T-cell (primary cell): ENCODE data around the gene TAF4. TPM values are rescaled to one million over a fixed set of nuclear protein-coding genes. Genes with fewer than 3 reads are reported as not detected.
"Not testable (repeated sequence)": the region's sequence is repeated elsewhere in the genome, so short reads cannot be mapped to it uniquely, and the experiment has no call there.

ENCODE experiments used
- ATAC-seq, 4 experiments: fragments of 200-7000 bp in 3 of 4; fragments of 150-1000 bp in 1 of 4; cut with Tn5 transposase; replicated peaks in 1 of 4; 1 replicate in 3 of 4; 2 replicates in 1 of 4; pipeline ENCODE4 v1.10.0; 2021; ENCODE audit warnings: moderate library complexity in 3 of 4, mild to moderate bottlenecking in 2 of 4, moderate number of reproducible peaks in 1 of 4
- CTCF ChIA-PET, 2 donors: fragments of 300-600 bp; sonication (Branson Sonifier 250); formaldehyde crosslinking; loops; one replicate each; lab custom pipeline; 2022; ENCODE audit warnings: antibody characterized with exemption in 2 of 2; lab: Charles Lee
- POLR2A ChIA-PET, 2 donors: fragments of 300-600 bp; sonication (Branson Sonifier 250); formaldehyde crosslinking; loops; one replicate each; lab custom pipeline; 2022; ENCODE audit warnings: antibody characterized with exemption in 2 of 2; lab: Charles Lee
- DNase-seq, 35 experiments: peaks; one replicate each; pipeline versions ENCODE4 v3.0.0 to v3.0.0-alpha.2; 2013 to 2023
- H3K27ac ChIP-seq: one replicate; pipeline ENCODE4 v1.5.1; 2013; ENCODE audit warnings: low read length
- H3K27me3 ChIP-seq, 2 experiments: replicated peaks in 1 of 2; 1 replicate in 1 of 2; 2 replicates in 1 of 2; pipeline versions ENCODE4 v1.6.1 to v1.7.0; 2013; ENCODE audit warnings: low read length in 1 of 2, mixed read lengths in 1 of 2; ENCODE audit not compliant: control insufficient read depth in 2 of 2, insufficient read depth in 2 of 2; ENCODE audit errors: extremely low read depth in 1 of 2
- H3K36me3 ChIP-seq, 2 donors: 1 replicate in 1 of 2; 2 replicates in 1 of 2; pipeline versions ENCODE4 v1.6.1 to v1.7.0; 2013; ENCODE audit warnings: low read length in 1 of 2; ENCODE audit not compliant: control insufficient read depth in 2 of 2, insufficient read depth in 1 of 2; ENCODE audit errors: extremely low read depth in 1 of 2
- H3K4me1 ChIP-seq, 2 experiments: 1 replicate in 1 of 2; 2 replicates in 1 of 2; pipeline versions ENCODE4 v1.6.1 to v1.7.0; 2013; ENCODE audit warnings: low read length in 2 of 2, mixed read lengths in 1 of 2; ENCODE audit not compliant: insufficient read depth in 2 of 2, control insufficient read depth in 1 of 2; ENCODE audit errors: extremely low read depth in 1 of 2
- H3K4me3 ChIP-seq, 2 donors: 1 replicate in 1 of 2; 2 replicates in 1 of 2; pipeline versions ENCODE4 v1.5.1 to v1.7.0; 2013; ENCODE audit warnings: mild to moderate bottlenecking in 2 of 2, low read length in 1 of 2, moderate library complexity in 1 of 2; ENCODE audit not compliant: control insufficient read depth in 1 of 2; ENCODE audit errors: extremely low read depth in 1 of 2
- H3K9me3 ChIP-seq: 2 replicates; pipeline ENCODE4 v1.7.0; 2013
- H3K27ac Mint-ChIP-seq, 2 donors: one replicate each; pipeline ENCODE4 v1.8.0; 2020 to 2021; ENCODE audit warnings: mild to moderate bottlenecking in 2 of 2, mixed read lengths in 2 of 2
- H3K27me3 Mint-ChIP-seq, 2 donors: one replicate each; pipeline ENCODE4 v1.8.0; 2021 to 2022; ENCODE audit warnings: mixed read lengths in 2 of 2
- H3K36me3 Mint-ChIP-seq: one replicate; pipeline ENCODE4 v1.8.0; 2021; ENCODE audit warnings: mixed read lengths
- H3K4me1 Mint-ChIP-seq, 3 donors: one replicate each; pipeline ENCODE4 v1.8.0; 2020 to 2022; ENCODE audit warnings: mixed read lengths in 3 of 3, mild to moderate bottlenecking in 1 of 3
- H3K4me3 Mint-ChIP-seq, 3 donors: one replicate each; pipeline ENCODE4 v1.8.0; 2020 to 2022; ENCODE audit warnings: mild to moderate bottlenecking in 3 of 3, mixed read lengths in 3 of 3, moderate library complexity in 3 of 3
- H3K9me3 Mint-ChIP-seq, 3 donors: one replicate each; pipeline ENCODE4 v1.8.0; 2020 to 2022; ENCODE audit warnings: mixed read lengths in 3 of 3
- WGBS: methylation state at CpG from one replicate; pipeline ENCODE4 v1.1.5; 2013; ENCODE audit warnings: missing lambda C conversion rate; ENCODE audit not compliant: insufficient coverage; 5-methylcytosine and 5-hydroxymethylcytosine counted together
- total RNA-seq, 35 experiments: library from RNA in 6 of 35; stranded (reverse) in 6 of 35; fragments of 120-200 nt in 1 of 35; gene quantifications; one replicate each; pipeline versions ENCODE4 v1.2.1 to v1.2.4 and lab custom pipeline; 2013 to 2026

TAF4 gene
- total RNA-seq, 5 donors from 2014 or later (not counting 1 experiment from before 2014, with no cell fraction given), result 21.7 to 39.5 (median 35.2) TPM

- Histone ChIP-seq H3K4me1 (peaks cover 0 to 1% of the 10 kb centered on the region in 2 experiments), H3K27ac (no peak overlapping the region), H3K36me3 (peaks cover 22 to 26% of the 10 kb centered on the region in 2 donors), H3K27me3 (no peaks in the 10 kb centered on the region), H3K9me3 (no peaks in the 10 kb centered on the region), H3K4me3 (no peak overlapping the region)
- Mint-ChIP-seq H3K4me1 (peaks cover 0 to 3% (median 2%) of the 10 kb centered on the region in 3 donors), H3K27ac (no peak overlapping the region), H3K27me3 (no peaks in the 10 kb centered on the region), H3K36me3 (peaks cover 50% of the 10 kb centered on the region), H3K9me3 (peaks cover 0 to 5% (median 0%) of the 10 kb centered on the region in 3 donors), H3K4me3 (no peak overlapping the region)
- DNase-seq (no peak), ATAC-seq (no peak)
- WGBS, result 71% methylated on average over 1 of the region's 11 CpGs
- POLR2A ChIA-PET, result interaction anchor here in 1 of 2 donors (0.6 kb wide), 1 partner anchor 62 kb away, joined by 3 read pairs; no protein-coding TSS in a partner anchor
- CTCF ChIA-PET, result no interaction called here
These were observed 90.1 kb downstream of the TAF4 start for GRCh38 chr20:61975407-61976129.

- H3K27me3 Mint-ChIP-seq, result no peaks in the 10 kb centered on the region
- peaks cover 0 to 5% (median 0%) of the 10 kb centered on the region in 3 donors for H3K9me3 Mint-ChIP-seq
- no peak overlapping the region for H3K4me3 Mint-ChIP-seq
- 95% methylated on average over 14 of the region's 14 CpGs for WGBS
- Histone ChIP-seq H3K4me1 (no peaks in the 10 kb centered on the region), H3K9me3 (no peaks in the 10 kb centered on the region), H3K27ac (no peak overlapping the region), H3K27me3 (no peaks in the 10 kb centered on the region), H3K4me3 (no peak overlapping the region), H3K36me3 (peaks cover 22 to 26% of the 10 kb centered on the region in 2 donors)
- no peak for DNase-seq
- ChIA-PET CTCF (no interaction called here), POLR2A (no interaction called here)
- no peak overlapping the region for H3K27ac Mint-ChIP-seq
- no peaks in the 10 kb centered on the region for H3K4me1 Mint-ChIP-seq
- ATAC-seq, result no peak
- peaks cover 50% of the 10 kb centered on the region for H3K36me3 Mint-ChIP-seq
These were observed 91.4 kb downstream of the TAF4 start for GRCh38 chr20:61974357-61974665.

- ATAC-seq (no peak), DNase-seq (no peak)
- Mint-ChIP-seq H3K27ac (no peak overlapping the region), H3K27me3 (peaks cover 0 to 2% of the 10 kb centered on the region in 2 donors), H3K36me3 (peaks cover 47% of the 10 kb centered on the region), H3K4me1 (no peaks in the 10 kb centered on the region), H3K9me3 (peaks cover 0 to 5% (median 0%) of the 10 kb centered on the region in 3 donors), H3K4me3 (no peak overlapping the region)
- Histone ChIP-seq H3K4me1 (no peaks in the 10 kb centered on the region), H3K27ac (no peak overlapping the region), H3K4me3 (no peak overlapping the region), H3K27me3 (peaks cover 0 to 3% of the 10 kb centered on the region in 2 experiments), H3K36me3 (peaks cover 22 to 26% of the 10 kb centered on the region in 2 donors), H3K9me3 (no peaks in the 10 kb centered on the region)
- CTCF ChIA-PET, result no interaction called here
- WGBS, result over 99% methylated on average over 20 of the region's 25 CpGs
- POLR2A ChIA-PET, result no interaction called here
These were observed 91.9 kb downstream of the TAF4 start for GRCh38 chr20:61973515-61974356.

GRCh38 chr20:61972636-61973508 is 92.8 kb downstream of the TAF4 start:
- Mint-ChIP-seq H3K27me3 (peaks cover 0 to 10% of the 10 kb centered on the region in 2 donors), H3K4me1 (no peaks in the 10 kb centered on the region), H3K9me3 (peaks cover 0 to 5% (median 0%) of the 10 kb centered on the region in 3 donors), H3K4me3 (no peak overlapping the region), H3K27ac (no peak overlapping the region), H3K36me3 (peaks cover 46% of the 10 kb centered on the region)
- Histone ChIP-seq H3K4me3 (no peak overlapping the region), H3K36me3 (peaks cover 22 to 26% of the 10 kb centered on the region in 2 donors), H3K9me3 (no peaks in the 10 kb centered on the region), H3K4me1 (no peaks in the 10 kb centered on the region), H3K27ac (no peak overlapping the region), H3K27me3 (peaks cover 0 to 10% of the 10 kb centered on the region in 2 experiments)
- DNase-seq (no peak), ATAC-seq (no peak)
- 96% methylated on average over 24 of the region's 27 CpGs for WGBS
- POLR2A ChIA-PET, result no interaction called here
- CTCF ChIA-PET, result no interaction called here

GRCh38 chr20:61971595-61971994 is 94.1 kb downstream of the TAF4 start:
- ATAC-seq, H3K4me3 Mint-ChIP-seq, POLR2A ChIA-PET, H3K27ac ChIP-seq, H3K4me1 Mint-ChIP-seq, H3K9me3 ChIP-seq, H3K4me1 ChIP-seq, H3K9me3 Mint-ChIP-seq, H3K27ac Mint-ChIP-seq, DNase-seq, H3K4me3 ChIP-seq: not testable (repeated sequence)
- peaks cover 0 to 18% of the 10 kb centered on the region in 2 experiments for H3K27me3 ChIP-seq
- Mint-ChIP-seq H3K27me3 (peaks cover under 1 to 13% of the 10 kb centered on the region in 2 donors), H3K36me3 (peaks cover 39% of the 10 kb centered on the region)
- peaks cover 15 to 26% of the 10 kb centered on the region in 2 donors for H3K36me3 ChIP-seq
- WGBS, result 97% methylated on average over 9 of the region's 13 CpGs
- CTCF ChIA-PET, result interaction anchor here in 1 of 2 donors (0.7 kb wide), 1 partner anchor 233 kb away, joined by 3 read pairs; no protein-coding TSS in a partner anchor

GRCh38 chr20:61970357-61970756 is 95.3 kb downstream of the TAF4 start:
- ChIA-PET CTCF (no interaction called here), POLR2A (no interaction called here)
- Mint-ChIP-seq H3K4me3 (no peak overlapping the region), H3K9me3 (peaks cover 0 to 5% (median 0%) of the 10 kb centered on the region in 3 donors), H3K27ac (no peak overlapping the region), H3K27me3 (peaks cover 4 to 18% of the 10 kb centered on the region in 2 donors), H3K36me3 (peaks cover 32% of the 10 kb centered on the region), H3K4me1 (peaks cover 0 to 5% (median 0%) of the 10 kb centered on the region in 3 donors)
- peaks cover 0 to 27% of the 10 kb centered on the region in 2 experiments for H3K27me3 ChIP-seq
- peaks cover 0 to 4% of the 10 kb centered on the region in 2 experiments for H3K4me1 ChIP-seq
- H3K27ac ChIP-seq, result no peak overlapping the region
- no peak overlapping the region for H3K4me3 ChIP-seq
- DNase-seq (no peak), ATAC-seq (no peak)
- peaks cover 9 to 17% of the 10 kb centered on the region in 2 donors for H3K36me3 ChIP-seq
- no peaks in the 10 kb centered on the region for H3K9me3 ChIP-seq
- WGBS, result 93% methylated on average over 8 of the region's 14 CpGs
